HG03039 (cell line): ENCODE measurements around the gene GFAP.

Experiments used
- ATAC-seq: cut with Tn5 transposase; IDR thresholded peaks from one replicate; pipeline ENCODE4 v1.9.1; 2021; ENCODE audit warnings: mild to moderate bottlenecking, moderate library complexity; ENCODE audit not compliant: unreplicated experiment

Gene GFAP

DNA sequence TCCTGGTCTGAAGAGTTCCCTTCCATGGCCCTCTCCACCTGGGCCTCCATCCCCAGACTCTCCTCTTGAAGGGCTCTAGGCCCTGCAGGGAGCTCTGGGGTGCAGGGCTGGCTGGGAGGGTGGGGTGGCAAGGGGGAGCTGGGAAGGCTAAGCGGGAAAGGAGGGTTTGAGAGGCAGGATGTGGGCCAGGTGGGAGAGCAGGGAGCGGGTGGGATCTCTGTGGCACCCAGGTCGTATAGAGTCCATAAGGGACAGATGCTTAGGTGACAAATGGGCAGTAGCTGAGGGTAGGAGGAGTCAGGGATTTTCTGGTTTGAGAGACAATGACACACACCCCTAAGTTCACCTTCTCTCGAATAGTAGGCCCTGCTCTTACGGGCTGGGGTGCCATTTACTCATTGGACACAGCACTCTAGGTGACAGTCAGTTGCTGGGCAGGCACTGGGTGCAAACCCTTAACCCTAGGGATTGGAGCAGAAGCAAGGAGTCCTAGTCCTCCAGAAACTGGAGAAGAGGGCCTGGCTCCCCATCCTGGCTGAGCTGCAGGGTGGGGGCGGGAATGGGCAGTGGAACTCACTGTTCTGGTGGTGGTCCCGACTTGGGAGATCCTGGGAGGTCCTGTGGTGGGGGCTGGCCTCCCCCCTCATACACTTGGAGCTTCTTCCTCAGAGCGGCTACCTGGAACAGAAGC lies 16.9 kb upstream of the GFAP start:
- ATAC-seq, result no peak

DNA sequence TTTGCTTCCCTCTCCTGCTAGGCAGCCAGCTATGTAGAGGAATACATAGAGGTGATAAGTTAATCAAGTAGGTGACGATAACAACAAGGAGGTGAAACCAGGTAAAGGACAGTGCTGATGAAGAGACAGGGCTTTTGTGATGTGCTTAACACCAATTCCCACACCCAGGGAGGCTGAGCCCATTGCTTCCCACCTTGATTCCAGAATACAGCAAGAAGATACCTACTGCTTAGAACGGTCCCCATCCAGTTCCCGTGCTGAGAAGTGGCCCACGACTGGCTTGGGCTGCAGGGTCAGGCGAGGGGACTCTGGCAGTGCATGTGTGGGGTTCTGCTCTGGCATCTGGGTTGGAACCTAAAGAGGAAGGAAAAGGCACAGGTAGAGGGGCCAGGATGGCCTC lies 16.1 kb upstream of the GFAP start:
- no peak for ATAC-seq

DNA sequence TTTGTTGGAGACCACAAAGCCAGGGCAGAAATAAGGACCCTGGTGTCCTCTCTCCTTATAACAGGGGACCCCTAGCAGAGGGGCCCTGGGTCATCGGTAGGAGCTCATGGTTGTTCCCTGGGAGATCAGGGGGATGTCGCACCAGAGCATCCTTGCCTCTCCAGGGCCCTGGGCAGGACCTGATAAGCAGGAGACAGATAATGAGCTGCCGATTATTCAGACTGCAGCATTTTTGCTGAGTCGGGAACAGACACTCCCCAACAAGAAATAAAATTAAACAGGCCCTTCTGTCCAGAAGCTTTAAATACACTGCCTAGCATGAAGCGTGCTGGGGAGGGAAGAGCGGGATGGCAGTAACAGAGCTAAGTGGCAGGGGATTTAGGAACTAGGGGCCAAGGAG lies 15.4 kb upstream of the GFAP start:
- no peak for ATAC-seq

DNA sequence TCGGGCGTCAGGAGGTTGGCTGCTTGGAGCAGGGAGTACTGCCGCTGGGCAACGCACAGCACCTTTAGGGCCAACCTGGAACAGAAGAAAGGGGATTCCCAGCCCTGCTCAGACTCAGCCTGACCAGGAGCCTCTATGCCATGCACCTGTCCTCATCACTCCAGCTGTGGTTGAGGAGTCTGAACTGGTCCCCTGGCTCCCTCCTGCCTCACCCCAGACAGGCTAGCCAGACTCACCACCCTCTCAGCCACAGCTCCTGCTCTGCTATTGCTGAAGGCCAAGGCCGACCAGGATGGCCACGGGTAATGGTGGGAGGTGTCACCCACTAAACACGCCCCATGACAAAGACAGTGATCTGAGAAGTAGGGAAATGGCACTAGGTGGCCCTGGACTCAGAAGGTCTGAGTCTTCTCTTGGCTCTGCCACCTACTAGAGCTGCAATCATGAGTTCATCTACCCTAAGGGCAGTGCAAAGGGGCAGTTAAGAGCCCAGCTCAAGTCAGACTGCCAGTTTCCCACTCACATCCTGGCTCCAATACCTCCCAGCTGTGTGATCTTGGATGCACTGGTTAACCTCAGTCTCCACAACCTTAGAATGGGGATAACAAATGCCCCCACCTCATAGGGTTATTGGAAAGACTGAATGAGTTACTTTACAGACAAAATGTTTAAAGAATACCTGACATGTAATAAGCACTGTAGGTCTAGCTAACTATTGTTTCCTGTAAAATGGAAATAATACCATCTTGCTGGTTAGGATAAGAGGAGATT lies 13.8 kb upstream of the GFAP start:
- no peak for ATAC-seq

DNA sequence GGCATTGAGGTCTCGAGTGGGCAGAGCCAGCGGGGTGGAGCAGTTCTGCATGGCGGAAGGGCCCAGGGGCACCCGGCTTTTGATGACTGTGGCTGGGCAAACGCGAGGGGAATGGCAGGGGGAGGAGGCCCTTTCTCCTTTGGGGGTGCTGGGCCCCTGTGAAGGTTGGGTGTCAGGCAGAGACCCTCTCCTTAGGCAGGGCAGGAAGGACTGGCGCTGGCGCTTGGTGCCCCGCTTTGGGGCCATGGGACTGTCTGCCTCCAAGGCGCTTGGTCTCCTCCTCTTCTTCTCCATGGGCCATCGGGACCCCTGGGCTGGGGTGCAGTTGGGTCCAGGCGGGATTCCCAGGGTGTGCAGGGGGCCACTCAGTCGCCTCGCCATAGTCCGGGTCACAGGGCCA lies 12.8 kb upstream of the GFAP start:
- no peak for ATAC-seq

DNA sequence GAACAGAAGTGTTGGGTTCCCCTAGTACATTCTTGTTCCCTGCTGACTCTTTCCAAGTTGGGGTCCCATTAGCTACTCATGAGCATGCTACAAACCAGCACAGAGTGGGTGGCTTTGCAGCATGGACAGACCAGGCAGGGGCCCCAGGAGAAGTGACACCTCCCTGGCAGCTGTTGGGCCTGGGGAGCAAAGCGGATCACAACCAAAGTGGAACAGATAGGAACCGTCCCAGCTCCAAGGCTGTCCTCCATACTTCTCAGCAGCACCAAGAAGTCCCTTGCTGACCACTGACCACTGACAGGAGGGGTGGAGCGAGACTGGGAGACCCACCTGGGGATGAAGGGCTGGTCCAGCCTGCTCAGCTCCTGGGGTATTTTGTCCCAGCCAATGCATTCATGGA lies 12.4 kb upstream of the GFAP start:
- ATAC-seq, result no peak

DNA sequence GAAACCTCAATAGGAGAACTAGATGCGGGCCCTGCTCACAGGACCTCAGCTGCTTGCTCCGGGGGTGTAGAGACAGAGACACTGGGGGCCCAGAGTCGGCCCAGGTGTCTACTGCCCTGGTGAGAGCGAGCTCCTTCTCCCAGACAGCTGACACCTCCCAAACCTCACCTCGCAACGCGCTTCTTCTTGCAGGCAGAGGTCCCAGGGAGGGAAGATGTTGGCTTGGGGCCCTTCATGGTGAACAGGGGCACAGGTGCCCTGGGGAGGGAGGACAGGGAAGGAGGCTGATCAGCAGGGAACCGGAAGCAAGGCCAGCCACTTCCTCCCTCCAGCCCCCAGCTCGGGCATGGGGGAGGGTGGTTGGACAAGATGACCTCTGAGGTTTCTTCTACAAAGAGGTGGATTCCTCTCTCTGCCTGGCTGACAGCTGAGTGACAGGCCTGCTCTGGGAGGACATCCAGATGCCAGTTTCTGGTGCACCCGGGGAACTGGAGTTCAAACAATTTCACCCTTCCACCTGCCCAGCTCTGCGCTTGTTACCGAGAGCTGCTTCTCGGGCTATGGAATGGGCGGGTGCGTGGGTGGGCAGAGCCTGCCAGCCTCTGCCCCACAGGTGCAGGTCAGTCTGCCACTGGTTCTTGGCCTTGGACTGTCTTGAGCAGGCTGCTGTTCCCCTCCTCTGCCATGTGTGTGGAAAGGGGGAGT lies 11.7 kb upstream of the GFAP start:
- ATAC-seq, result no peak

DNA sequence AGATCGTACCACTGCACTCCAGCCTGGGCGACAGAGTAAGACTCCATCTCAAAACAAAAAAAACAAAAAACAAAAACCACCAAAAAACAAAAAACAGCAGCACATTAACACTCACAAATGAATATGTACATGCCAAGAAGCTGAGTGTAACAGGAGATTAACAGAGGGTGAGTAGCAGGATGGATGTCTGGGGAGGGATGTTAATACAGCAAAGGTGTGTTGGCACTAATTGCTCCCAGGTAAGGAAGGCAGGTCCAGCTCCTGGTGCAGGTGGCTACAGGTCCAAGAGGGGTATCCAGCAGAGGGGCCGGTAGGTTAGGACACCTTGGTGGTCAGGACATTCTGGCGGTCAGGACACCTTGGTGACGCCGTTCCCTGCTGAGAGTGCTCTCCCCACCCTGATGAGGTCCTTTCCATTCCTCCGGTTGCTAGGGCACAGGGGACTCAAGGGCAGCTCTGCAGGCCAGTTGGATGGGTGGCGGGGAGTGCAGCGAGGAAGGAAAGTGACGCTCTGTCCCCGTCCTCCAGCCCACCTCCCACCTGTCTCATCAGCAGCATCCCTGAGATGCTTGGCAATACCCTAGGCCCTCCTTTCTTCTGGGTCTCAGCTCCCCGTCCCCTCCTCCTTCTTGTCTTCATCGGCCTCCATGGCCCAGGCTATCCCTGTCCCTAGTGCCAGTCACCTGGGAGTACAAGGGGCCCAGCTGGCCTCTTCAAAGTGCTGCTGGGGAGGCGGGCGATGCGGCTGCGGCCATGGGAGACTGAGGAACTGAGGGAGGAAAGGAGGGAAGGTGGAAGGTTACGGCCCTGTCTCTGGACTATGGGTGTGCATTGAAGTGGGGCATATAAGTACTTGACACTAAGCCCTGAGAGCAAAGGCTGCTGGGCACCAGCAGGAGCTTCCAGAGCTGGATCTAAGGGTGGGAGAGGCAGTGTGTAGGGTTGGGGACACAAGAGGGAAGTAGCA lies 10.7 kb upstream of the GFAP start:
- no peak for ATAC-seq

DNA sequence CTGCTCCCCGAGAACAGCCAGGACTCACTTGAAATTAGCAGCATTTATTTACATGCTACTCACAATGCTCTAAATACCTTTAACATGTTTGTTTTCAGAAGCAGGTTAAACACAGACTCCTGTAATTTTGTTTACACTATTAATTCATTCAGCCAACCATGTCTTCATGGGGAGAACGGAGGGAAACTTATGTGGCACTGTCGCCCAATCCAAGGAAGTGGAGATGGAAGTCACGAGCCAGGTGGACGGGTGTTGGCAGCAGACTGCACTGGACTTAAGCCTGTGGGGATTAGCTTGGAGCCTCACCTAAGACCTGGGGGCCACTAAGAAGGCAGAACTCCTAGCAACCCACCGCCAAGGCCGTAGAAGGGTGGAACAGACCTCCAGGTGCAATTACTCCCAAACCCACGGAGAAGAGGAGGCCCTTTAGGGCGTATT lies 8.8 kb upstream of the GFAP start:
- no peak for ATAC-seq

DNA sequence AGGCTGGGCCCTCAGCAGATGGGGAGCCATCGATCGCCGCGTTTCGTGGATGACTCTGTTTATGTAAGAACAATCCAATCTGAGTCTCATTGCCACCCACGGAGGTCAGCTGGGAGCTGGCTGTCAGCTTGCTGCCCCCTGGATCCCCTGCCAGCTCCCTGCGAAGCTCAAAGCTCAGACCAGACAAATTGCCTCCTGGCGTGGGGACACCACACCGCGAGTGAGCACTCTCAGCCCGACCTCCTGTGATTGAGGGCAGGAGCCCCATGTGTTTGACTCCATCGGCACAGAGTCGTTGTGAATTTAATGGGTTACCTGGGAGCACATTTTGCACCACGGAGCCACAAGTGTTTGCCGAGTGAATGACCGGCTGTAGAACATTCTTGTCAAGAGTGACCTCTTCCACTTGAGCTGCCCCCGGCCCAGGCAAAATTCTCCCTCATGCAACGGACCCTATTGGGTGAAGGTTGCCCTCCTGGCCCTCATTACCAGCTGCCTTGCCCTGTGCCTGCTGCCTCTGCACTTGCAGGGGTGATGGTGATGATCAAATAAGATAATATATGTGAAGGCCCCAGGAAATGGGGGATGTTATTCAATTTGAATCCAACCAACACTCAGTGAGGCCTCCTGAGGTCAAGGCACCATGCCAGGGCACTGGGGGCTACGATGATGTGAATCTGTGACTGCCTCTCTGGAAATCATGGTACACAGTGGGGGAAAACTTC lies 7.6 kb upstream of the GFAP start:
- ATAC-seq, result no peak

DNA sequence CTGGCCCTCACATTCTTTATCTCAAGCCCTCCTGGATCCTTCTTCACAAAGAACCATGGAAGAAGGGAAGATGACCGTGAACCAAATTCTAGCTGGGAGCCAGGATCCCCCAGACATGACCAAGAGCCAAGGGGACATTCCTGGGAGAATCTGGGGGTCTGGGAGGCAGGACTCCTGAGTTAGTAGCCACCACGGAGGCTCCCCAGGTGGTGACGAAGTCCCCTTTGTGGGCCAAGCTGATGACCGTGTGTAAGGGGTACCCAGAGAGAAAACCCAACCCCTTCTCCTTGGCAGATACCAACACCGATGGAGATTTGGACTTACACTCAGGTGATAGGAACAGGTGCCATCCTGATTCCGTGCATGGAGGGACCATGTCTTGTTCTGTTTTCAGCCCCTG lies 6.8 kb upstream of the GFAP start:
- ATAC-seq, result no peak

DNA sequence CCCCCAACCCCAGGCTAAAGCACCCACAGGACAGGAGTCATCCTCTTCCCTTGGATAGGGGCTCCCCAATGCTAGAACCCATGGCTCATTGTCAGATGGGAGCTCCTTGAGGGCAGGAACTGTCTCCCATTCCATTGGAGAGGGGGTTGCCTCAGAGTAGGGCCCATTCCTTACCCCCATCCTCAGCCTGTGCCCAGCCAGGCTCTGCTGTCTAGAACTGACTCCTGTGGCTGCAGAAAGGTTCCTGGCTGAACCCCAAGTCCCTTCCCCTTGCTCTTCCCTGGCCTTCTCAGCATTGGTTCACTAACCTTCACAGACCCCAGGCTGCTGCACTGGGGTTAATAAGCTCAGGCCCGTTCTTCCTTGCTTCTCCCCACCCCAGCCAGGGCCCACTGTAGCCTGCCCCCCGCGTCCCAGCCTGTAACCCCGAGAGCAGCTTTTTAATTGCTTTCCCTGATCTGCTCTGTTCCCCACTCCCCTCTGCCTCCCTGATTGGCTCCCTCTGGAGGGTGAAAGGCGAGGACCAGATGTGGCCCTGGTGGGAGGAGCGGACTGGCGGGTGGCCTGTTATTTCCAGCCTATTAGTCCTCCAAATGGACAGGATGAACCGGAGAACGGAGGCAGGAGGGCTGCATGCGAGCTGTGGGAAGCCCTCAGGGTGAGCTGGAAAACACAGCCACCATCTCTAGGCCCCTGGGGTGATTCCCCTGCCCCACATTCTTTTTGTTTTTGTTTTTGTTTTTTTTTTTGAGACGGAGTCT lies 6.0 kb upstream of the GFAP start:
- no peak for ATAC-seq

DNA sequence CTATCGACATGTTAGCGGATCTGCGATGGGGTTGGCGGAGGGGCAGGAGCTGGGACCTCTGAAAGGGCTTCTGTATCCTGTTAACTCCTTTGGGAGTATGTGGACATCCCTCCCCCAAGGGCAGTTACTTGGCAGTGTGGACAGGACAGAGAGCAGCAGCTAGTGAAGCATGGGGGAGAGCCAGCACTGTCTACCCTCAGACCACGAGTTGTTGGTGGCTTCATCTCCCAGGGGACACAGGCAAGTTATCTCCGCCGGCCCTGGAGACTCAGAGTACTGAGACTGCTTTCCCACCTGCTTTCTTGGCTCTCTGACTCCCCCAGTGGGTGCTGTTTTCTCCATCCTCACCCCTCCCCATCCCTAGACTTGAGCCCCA lies 5.3 kb upstream of the GFAP start:
- ATAC-seq, result no peak

DNA sequence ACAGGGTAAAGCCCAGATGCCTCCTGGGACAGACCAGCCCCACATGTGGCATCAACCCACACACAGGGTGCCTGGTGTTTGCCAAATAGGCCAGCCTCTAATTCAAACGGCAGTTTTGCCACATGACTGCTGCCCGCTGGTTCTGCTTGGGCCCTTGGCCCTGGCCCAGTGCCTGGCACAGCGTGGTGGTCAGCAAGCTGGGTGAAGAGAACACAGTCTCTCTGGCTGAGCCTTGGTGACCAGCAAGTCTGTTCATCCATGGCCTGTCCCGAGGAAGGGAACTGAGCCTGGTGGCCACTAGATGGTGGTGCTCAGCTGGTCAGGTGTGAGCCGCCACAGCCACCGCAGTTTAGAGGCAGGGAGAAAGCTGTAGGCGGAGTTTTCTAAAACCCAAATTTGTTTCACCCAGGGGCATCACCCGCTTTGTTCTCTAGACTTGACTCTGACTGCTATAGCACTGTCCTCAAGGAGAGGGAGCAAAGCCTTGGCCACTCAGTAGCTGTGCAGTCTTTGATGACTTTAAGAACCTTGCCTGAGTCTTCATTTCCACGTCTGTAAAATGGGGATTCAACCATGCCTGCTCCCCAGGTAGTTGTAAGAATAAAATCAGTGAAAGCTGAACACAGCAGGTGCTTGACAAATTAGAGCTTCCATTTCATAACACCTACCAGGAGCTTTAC lies 4.7 kb upstream of the GFAP start:
- ATAC-seq, result no peak

DNA sequence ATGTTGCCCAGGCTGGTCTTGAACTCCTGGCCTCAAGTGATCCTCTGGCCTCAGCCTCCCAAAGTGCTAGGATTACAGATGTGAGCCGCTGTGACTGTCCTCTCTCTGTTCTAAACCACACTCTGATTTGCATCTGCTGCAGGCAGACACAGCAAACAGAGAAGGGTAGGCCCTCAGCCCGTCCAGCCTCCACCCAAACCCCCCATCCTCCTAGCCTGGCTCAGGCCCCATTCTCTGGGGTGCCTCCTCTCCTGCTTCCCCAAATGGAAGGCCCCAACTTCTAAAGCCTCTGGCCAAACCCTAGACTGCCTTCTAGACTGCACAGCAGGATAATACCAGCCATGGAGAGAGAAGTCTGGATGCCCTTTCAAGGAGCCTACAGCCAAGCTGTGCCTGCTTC lies 4.1 kb upstream of the GFAP start:
- no peak for ATAC-seq

DNA sequence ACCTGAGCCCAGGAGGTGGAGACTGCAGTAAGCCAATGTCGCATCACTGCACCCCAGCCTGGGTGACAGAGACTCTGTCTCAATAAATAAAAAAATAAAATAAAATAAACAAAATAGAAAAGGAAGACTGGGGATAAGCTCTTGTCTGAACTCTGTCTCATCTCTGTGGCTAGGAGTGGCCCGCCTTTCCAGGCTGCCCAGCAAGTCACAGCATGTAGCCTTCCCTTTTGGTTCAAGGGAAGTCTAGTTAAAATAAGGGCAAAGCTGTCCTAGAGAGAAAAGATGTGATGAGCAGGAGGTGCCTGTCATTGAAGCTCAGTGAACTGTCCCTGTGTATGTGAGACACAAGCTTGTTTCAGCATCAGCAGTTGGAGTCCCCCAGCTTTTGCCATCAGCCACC lies 2.7 kb upstream of the GFAP start:
- no peak for ATAC-seq

DNA sequence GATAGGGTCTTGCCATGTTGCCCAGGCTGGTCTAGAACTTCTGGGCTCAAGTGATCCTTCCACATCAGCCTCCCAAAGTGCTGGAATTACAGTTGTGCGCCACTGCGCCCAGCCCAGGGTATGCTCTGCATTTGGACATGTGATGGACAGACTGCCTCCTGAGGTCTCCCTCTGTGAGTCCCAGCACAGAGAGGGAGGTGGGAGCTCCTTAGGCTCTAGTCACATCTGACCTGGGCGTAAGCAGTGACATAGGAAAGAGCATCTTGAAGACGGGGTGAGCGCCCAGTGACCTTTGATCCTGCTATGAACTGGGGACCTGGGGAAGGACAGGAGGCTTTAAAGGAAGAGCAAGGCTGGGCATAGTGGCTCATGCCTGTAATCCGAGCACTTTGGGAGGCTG lies 2.2 kb upstream of the GFAP start:
- no peak for ATAC-seq

DNA sequence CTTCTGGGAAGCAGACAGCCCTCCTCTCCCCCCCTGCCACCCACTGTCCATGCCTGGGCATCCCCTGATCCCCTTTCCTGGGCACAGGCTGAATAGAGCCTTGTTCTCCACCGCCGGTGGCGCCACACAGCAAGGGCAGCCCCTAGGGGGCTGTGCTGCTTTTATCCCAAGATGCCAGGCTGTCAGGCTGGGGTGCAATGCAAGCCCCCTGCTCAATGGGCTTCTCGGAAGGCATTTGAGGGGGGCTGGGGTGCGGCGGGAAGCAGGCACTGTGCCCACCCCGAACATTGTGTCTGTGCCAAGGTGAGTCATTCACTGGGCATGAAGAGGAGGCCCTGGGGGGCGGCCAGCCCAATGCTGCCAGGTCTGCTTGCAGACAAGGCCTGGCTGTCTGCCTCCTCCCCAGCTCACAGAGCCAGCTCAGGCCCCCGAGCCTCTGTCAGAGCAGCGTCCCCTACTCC lies 1.5 kb upstream of the GFAP start:
- no peak for ATAC-seq
